BJ (cell line): Measurements from ENCODE around the gene MTCL3.

ENCODE experiments used
- CTCF ChIA-PET: fragments of 350-600 bp; formaldehyde crosslinking; extraction: SDS; loops from one replicate; lab custom pipeline; 2021; ENCODE audit warnings: antibody characterized with exemption, inconsistent platforms; lab: Yijun Ruan, JAX
- POLR2A ChIA-PET: fragments of 300-600 bp; sonication (Branson Sonifier 250); formaldehyde crosslinking; extraction: SDS; loops from one replicate; lab custom pipeline; 2021; ENCODE audit warnings: antibody characterized with exemption; lab: Charles Lee
- DNase-seq: peaks from one replicate; pipeline ENCODE4 v3.0.0-alpha.2; 2011; ENCODE audit warnings: low read depth
- H3K27me3 ChIP-seq: 2 replicates; pipeline ENCODE4 v1.6.0; 2011; ENCODE audit warnings: low read length; ENCODE audit not compliant: control insufficient read depth, insufficient read depth
- H3K36me3 ChIP-seq: 2 replicates; pipeline ENCODE4 v1.5.1; 2011; ENCODE audit warnings: low read length; ENCODE audit not compliant: control insufficient read depth, insufficient read depth
- H3K4me3 ChIP-seq: 2 replicates; pipeline ENCODE4 v1.5.1; 2011; ENCODE audit warnings: low read depth, mild to moderate bottlenecking, control low read depth, low read length
- CTCF ChIP-seq: IDR thresholded peaks from 2 replicates; pipeline ENCODE4 v1.5.1; 2011; ENCODE audit warnings: low read depth, mild to moderate bottlenecking, control low read depth, inconsistent platforms, low read length, moderate library complexity; ENCODE audit not compliant: insufficient read depth

MTCL3 gene

GRCh38 chr6:127513425-127513824 lies 5.7 kb downstream of the MTCL3 start:
- ChIA-PET CTCF (interaction anchor here (0.6 to 2.2 kb wide), 2 partner anchors 26 to 93 kb away, joined by 3 to 7 read pairs; no protein-coding TSS in a partner anchor), POLR2A (no interaction called here)

GRCh38 chr6:127510876-127511275 lies 8.3 kb downstream of the MTCL3 start:
- no peak overlapping the region for H3K4me3 ChIP-seq
- H3K27me3 ChIP-seq: no peaks in the 10 kb centered on the region
- H3K36me3 ChIP-seq: no peaks in the 10 kb centered on the region
- TF ChIP-seq CTCF: no peak
- POLR2A ChIA-PET: no interaction called here
- CTCF ChIA-PET: interaction anchor here (1.2 kb wide), 1 partner anchor 46 kb away, joined by 3 read pairs; no protein-coding TSS in a partner anchor
- no peak for DNase-seq

More at GRCh38 chr6:127513425-127513824, 5.7 kb downstream of the MTCL3 start:
- DNase-seq: no peak
- TF ChIP-seq CTCF: no peak
- H3K4me3 ChIP-seq: no peak overlapping the region
- H3K36me3 ChIP-seq: no peaks in the 10 kb centered on the region
- 0 out of 2 replicates have a peak, but pooled peaks cover 2% of the 10 kb centered on the region for H3K27me3 ChIP-seq

- ChIA-PET CTCF (interaction anchor here (3.7 kb wide), 1 partner anchor 9 kb away, joined by 21 read pairs; no protein-coding TSS in a partner anchor), POLR2A (no interaction called here)
- no peak for DNase-seq
These were observed 12.2 kb downstream of the MTCL3 start for GRCh38 chr6:127506894-127507293.

GRCh38 chr6:127503022-127503421 lies 16.1 kb downstream of the MTCL3 start:
- Histone ChIP-seq H3K27me3 (no peaks in the 10 kb centered on the region), H3K36me3 (no peaks in the 10 kb centered on the region), H3K4me3 (no peak overlapping the region)
- DNase-seq: no peak
- no peak for TF ChIP-seq CTCF
- ChIA-PET POLR2A (no interaction called here), CTCF (interaction anchor here (2.6 kb wide), 1 partner anchor 14 kb away, joined by 8 read pairs; no protein-coding TSS in a partner anchor)

More at GRCh38 chr6:127506894-127507293, 12.2 kb downstream of the MTCL3 start:
- Histone ChIP-seq H3K4me3 (no peak overlapping the region), H3K36me3 (no peaks in the 10 kb centered on the region), H3K27me3 (no peaks in the 10 kb centered on the region)
- TF ChIP-seq CTCF: no peak

- Histone ChIP-seq H3K27me3 (no peaks in the 10 kb centered on the region), H3K36me3 (no peaks in the 10 kb centered on the region), H3K4me3 (no peak overlapping the region)
- ChIA-PET CTCF (interaction anchor here (1.6 kb wide), 1 partner anchor 12 kb away, joined by 3 read pairs; no protein-coding TSS in a partner anchor), POLR2A (no interaction called here)
- no peak for DNase-seq
- TF ChIP-seq CTCF: no peak
These were observed 21.7 kb downstream of the MTCL3 start for GRCh38 chr6:127497410-127497809.
